SU-DHL-6 (cell line): ENCODE results near the gene DPP6.

ENCODE experiments used
- H2AFZ ChIP-seq: fragments of 200-600 bp; sonication (generic); 2 replicates; pipeline ENCODE4 v1.6.1; 2014; ENCODE audit warnings: low read depth, mild to moderate bottlenecking, moderate library complexity, mixed read lengths, antibody characterized with exemption, low read length; ENCODE audit not compliant: severe bottlenecking
- H3F3A ChIP-seq: fragments of 200-600 bp; shearing (Covaris generic); 2 replicates; pipeline ENCODE4 v1.6.0; 2016; ENCODE audit warnings: antibody characterized with exemption, mild to moderate bottlenecking; ENCODE audit not compliant: insufficient read depth
- H3K27ac ChIP-seq: fragments of 200-600 bp; sonication (generic); 2 replicates; pipeline ENCODE4 v1.5.1; 2016; ENCODE audit warnings: low read depth, mild to moderate bottlenecking, low read length, moderate library complexity, mixed read lengths
- H3K27me3 ChIP-seq: fragments of 200-600 bp; sonication (generic), shearing (Covaris generic); 2 replicates; pipeline ENCODE4 v1.6.0; 2014; ENCODE audit warnings: mild to moderate bottlenecking, low read length
- H3K36me3 ChIP-seq: fragments of 200-600 bp; sonication (generic); 2 replicates; pipeline ENCODE4 v1.6.1; 2014; ENCODE audit warnings: mild to moderate bottlenecking, low read length, mixed read lengths
- H3K4me2 ChIP-seq: fragments of 300-600, 200-600 bp; shearing (Covaris generic), sonication (generic); 2 replicates; pipeline ENCODE4 v1.6.0; 2014; ENCODE audit warnings: low read length, low read depth, mild to moderate bottlenecking; ENCODE audit not compliant: poor library complexity, severe bottlenecking
- H3K4me3 ChIP-seq: fragments of 200-600 bp; sonication (generic); 2 replicates; pipeline ENCODE4 v1.5.1; 2014; ENCODE audit warnings: antibody characterized with exemption, low read length, mild to moderate bottlenecking, mixed read lengths; ENCODE audit not compliant: insufficient read depth, poor library complexity, severe bottlenecking
- H3K79me2 ChIP-seq: fragments of 200-600 bp; sonication (generic); 2 replicates; pipeline ENCODE4 v1.6.1; 2014; ENCODE audit warnings: mild to moderate bottlenecking, low read length, moderate library complexity; ENCODE audit not compliant: insufficient read depth
- H3K9ac ChIP-seq: fragments of 200-600 bp; sonication (generic); 2 replicates; pipeline ENCODE4 v1.7.0; 2014; ENCODE audit warnings: mild to moderate bottlenecking, low read length
- H3K9me2 ChIP-seq: fragments of 200-600 bp; sonication (generic); replicated peaks from 2 replicates; pipeline ENCODE4 v1.6.1; 2014; ENCODE audit warnings: low read length; ENCODE audit not compliant: insufficient read depth
- H3K9me3 ChIP-seq: fragments of 200-600 bp; sonication (generic); 2 replicates; pipeline ENCODE4 v1.6.1; 2014; ENCODE audit warnings: low read length, mixed read lengths; ENCODE audit not compliant: insufficient read depth
- H4K20me1 ChIP-seq: fragments of 200-600 bp; sonication (generic); 2 replicates; pipeline ENCODE4 v1.6.1; 2014; ENCODE audit warnings: low read depth, mild to moderate bottlenecking, antibody characterized with exemption, low read length, moderate library complexity, mixed read lengths
- CTCF ChIP-seq: fragments of 200-600 bp; sonication (generic); IDR thresholded peaks from one replicate; pipeline ENCODE4 v1.5.1; 2017; ENCODE audit warnings: antibody characterized with exemption, mild to moderate bottlenecking, low read length, moderate library complexity; ENCODE audit not compliant: insufficient read depth, poor library complexity, severe bottlenecking
- EZH2phosphoT487 ChIP-seq: fragments of 200-600 bp; sonication (generic), shearing (Covaris generic); conservative IDR thresholded peaks from 2 replicates; pipeline ENCODE4 v1.6.1; 2018; ENCODE audit warnings: mild to moderate bottlenecking, antibody characterized with exemption, low read length, moderate library complexity, mixed read lengths

The DPP6 gene

GRCh38 chr7:154472343-154472742 lies 420.1 kb downstream of the DPP6 start:
- H4K20me1 ChIP-seq: no peaks in the 10 kb centered on the region
- no peaks in the 10 kb centered on the region for H3K9me2 ChIP-seq
- H3K27ac ChIP-seq: no peak overlapping the region
- H2AFZ ChIP-seq: no peak overlapping the region
- H3K36me3 ChIP-seq: no peaks in the 10 kb centered on the region
- no peaks in the 10 kb centered on the region for H3F3A ChIP-seq
- no peaks in the 10 kb centered on the region for H3K79me2 ChIP-seq
- H3K9me3 ChIP-seq: no peaks in the 10 kb centered on the region
- no peaks in the 10 kb centered on the region for H3K27me3 ChIP-seq
- H3K4me3 ChIP-seq: no peak overlapping the region
- no peak overlapping the region for H3K4me2 ChIP-seq
- TF ChIP-seq EZH2phosphoT487: no peak
- TF ChIP-seq CTCF: no peak
- no peak overlapping the region for H3K9ac ChIP-seq

- Histone ChIP-seq H4K20me1 (no peaks in the 10 kb centered on the region), H3K9me3 (no peaks in the 10 kb centered on the region), H3K27ac (no peak overlapping the region), H3K27me3 (no peaks in the 10 kb centered on the region), H3K79me2 (no peaks in the 10 kb centered on the region), H3K9me2 (no peaks in the 10 kb centered on the region), H3K9ac (no peak overlapping the region), H2AFZ (no peak overlapping the region), H3K4me3 (no peak overlapping the region), H3K4me2 (no peak overlapping the region), H3F3A (no peaks in the 10 kb centered on the region), H3K36me3 (no peaks in the 10 kb centered on the region)
- TF ChIP-seq CTCF: no peak
Measured at GRCh38 chr7:154473360-154473759, 421.2 kb downstream of the DPP6 start.

- Histone ChIP-seq H3K79me2 (no peaks in the 10 kb centered on the region), H2AFZ (no peak overlapping the region), H3K9me2 (no peaks in the 10 kb centered on the region), H3K9ac (no peak overlapping the region), H4K20me1 (no peaks in the 10 kb centered on the region), H3K27ac (no peak overlapping the region), H3K4me3 (no peak overlapping the region), H3K27me3 (no peaks in the 10 kb centered on the region), H3F3A (no peaks in the 10 kb centered on the region), H3K4me2 (no peak overlapping the region), H3K9me3 (no peaks in the 10 kb centered on the region), H3K36me3 (no peaks in the 10 kb centered on the region)
- TF ChIP-seq EZH2phosphoT487: no peak
- no peak for TF ChIP-seq CTCF
Measured at GRCh38 chr7:154474903-154475520, 422.8 kb downstream of the DPP6 start.
